Measurements from ENCODE around the gene ACACA.

DNA sequence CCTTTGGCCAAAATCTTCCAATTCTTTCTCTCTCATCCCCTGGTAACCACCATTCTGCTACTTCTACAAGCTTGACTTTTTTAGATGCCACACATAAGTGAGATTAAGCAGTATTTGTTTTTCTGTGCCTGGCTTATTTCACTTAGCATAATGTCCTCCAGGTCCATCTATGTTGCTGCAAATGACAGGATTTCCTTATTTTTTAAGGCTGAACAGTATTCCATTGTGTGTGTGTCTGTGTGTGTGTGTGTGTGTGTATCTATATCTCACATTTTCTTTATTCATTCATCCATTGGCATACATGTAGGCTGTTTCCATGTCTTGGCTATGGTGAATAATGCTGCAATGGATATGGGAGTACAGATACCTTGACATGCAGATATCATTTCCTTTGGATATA, 6.1 kb downstream of the ACACA start:
- TF ChIP-seq CTCF (conservative IDR thresholded peaks at IDR 0.05; ENCODE audit: low read length): no peak
- no peak for TF ChIP-seq EZH2phosphoT487 (IDR thresholded peaks at IDR 0.05; ENCODE audit: borderline replicate concordance)

Measured in Loucy (cell line).